ENCODE data around the gene RRP9. TPM values are rescaled to one million over a fixed set of nuclear protein-coding genes. Genes with fewer than 3 reads are reported as not detected.
"Not testable (repeated sequence)": the region's sequence is repeated elsewhere in the genome, so short reads cannot be mapped to it uniquely, and the experiment has no call there.

The RRP9 gene
- total RNA-seq, 2 donors from 2014 or later, result 9.5 to 10.9 TPM

DNA sequence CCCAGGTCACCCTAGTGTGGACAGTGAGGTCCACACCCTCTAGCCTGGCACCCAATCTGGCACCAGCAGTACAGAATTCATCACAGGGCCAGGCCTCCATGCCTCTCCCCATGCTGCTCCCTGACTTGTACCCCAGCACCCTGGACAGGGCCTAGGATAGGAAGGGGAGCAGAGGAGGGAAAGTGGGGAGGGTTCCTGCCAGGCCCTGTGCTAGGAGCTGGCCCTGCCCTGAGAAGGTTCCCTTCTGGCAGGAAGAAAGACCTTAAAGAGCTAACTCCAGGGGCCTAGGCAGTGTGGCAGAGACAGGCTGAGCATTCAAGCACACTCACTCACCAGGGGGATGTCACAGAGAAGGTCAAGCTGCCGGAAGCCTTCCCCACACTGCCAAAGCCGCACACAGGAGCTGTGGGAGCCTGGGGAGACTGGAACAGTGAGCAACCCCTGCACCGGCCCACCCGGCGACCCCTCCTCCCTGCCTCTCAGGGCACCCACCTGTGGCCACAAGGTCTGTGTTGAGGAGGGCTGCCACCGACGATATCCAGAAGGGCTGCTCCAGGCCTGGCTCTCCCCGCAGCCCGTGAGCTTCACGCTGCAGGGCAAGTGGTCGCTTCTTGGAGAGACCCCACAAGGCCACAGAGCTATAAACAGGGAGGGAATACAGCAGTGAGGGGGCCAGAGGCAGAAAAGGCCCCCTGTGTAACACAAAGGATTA is 7.4 kb downstream of the RRP9 start:
- Mint-ChIP-seq H3K4me1 (peaks cover 6% of the 10 kb centered on the region), H3K27ac (no peak overlapping the region), H3K36me3 (ENCODE audit: low read depth) (peaks cover 4% of the 10 kb centered on the region), H3K27me3 (no peaks in the 10 kb centered on the region), H3K4me3 (no peak overlapping the region)
- DNase-seq, result no peak
- no peak for ATAC-seq
- H3K9me3 ChIP-seq (ENCODE audit: control insufficient read depth, low read length, poor library complexity, severe bottlenecking), result no peaks in the 10 kb centered on the region

DNA sequence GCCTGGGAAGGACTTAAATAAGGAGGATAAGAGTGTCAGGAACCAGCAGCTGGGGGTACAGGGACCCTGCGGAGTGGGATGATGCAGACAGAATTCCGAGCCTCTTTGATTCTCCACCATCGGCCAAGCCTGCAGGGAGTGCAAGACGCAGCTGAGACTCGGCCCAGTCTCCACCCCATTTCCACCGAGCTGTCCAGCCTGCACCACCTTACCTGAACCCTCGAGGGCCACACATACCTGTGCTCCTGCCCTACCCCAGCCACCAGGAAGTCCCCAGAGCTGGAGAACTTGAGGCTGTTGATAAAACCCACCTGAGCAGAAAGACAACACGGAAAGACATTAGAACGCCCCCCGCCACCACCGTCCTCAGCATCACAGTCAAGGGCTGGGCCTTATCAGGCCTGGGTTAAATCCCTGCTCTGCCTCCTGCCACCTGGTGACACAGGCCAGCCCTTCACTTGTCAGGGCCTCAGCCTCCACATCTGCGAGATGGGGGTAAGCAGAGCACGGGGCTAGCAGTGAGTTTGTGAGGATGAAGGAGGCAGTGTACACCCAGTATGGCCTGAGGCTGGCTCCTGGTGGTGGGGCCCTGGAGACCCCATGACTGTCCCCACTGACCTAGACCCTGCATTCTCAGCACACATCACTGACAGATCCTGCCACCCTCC is 8.1 kb downstream of the RRP9 start:
- Mint-ChIP-seq H3K27me3 (no peaks in the 10 kb centered on the region), H3K36me3 (ENCODE audit: low read depth) (peaks cover 4% of the 10 kb centered on the region)

GRCh38 chr3:51932471-51933370 is 9.0 kb downstream of the RRP9 start:
- H3K27ac Mint-ChIP-seq, result no peak overlapping the region
- peaks cover 2% of the 10 kb centered on the region for H3K36me3 Mint-ChIP-seq (ENCODE audit: low read depth)
- no peaks in the 10 kb centered on the region for H3K27me3 Mint-ChIP-seq
- H3K9me3 ChIP-seq (ENCODE audit: control insufficient read depth, low read length, poor library complexity, severe bottlenecking), result no peaks in the 10 kb centered on the region
- ATAC-seq (no peak), DNase-seq (no peak)
- no peak overlapping the region for H3K4me3 Mint-ChIP-seq
- H3K4me1 Mint-ChIP-seq, result peaks cover 2% of the 10 kb centered on the region

More for the DNA sequence above, 8.1 kb downstream of the RRP9 start:
- no peak overlapping the region for H3K27ac Mint-ChIP-seq
- DNase-seq, result no peak
- no peaks in the 10 kb centered on the region for H3K9me3 ChIP-seq (ENCODE audit: control insufficient read depth, low read length, poor library complexity, severe bottlenecking)
- peaks cover 3% of the 10 kb centered on the region for H3K4me1 Mint-ChIP-seq
- ATAC-seq, result no peak
- no peak overlapping the region for H3K4me3 Mint-ChIP-seq

DNA sequence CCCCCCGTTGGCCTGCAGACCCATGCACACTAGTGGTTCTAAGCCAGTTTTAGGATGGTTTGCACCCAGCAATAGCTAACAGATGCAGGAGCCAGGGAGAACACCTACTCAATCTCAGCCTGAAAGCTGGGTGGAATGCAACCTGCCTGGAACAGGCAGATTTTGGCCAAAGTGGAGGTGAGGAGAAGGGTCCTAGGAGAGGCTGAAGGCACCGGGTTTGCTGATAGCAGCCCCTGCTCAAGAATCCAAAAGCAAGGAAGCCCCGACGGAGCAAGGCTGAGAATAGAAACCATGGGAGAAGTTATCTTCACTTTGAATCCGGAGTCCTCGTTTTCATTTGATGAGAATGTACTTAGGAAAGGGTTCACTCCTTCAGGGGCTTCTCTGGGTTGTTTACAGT is 9.9 kb downstream of the RRP9 start:
- Mint-ChIP-seq H3K36me3 (ENCODE audit: low read depth) (peaks cover 2% of the 10 kb centered on the region), H3K4me1 (no peaks in the 10 kb centered on the region), H3K4me3 (no peak overlapping the region), H3K27ac (no peak overlapping the region), H3K27me3 (no peaks in the 10 kb centered on the region)
- DNase-seq (no peak), ATAC-seq (no peak)
- H3K9me3 ChIP-seq (ENCODE audit: control insufficient read depth, low read length, poor library complexity, severe bottlenecking), result no peaks in the 10 kb centered on the region

DNA sequence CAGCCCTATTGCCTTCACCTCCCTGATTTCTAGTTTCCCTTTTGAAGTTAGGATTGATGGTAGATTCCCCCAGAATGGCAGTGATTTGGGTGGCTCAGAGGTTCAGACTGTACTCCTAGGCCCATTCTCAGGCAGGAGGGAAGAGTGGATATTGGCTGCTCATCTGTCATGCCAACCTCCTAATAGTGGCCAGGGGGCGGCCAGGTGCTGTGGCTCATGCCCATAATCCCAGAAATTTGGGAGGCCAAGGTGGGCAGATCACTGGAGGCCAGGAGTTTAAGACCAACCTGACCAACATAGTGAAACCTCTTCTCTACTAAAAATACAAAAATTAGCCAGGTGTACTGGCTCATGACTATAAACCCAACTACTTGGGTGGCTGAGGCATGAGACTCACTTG is 11.3 kb downstream of the RRP9 start:
- Mint-ChIP-seq H3K27me3 (no peaks in the 10 kb centered on the region), H3K27ac (no peak overlapping the region), H3K4me1 (no peaks in the 10 kb centered on the region), H3K36me3 (ENCODE audit: low read depth) (peaks cover 2% of the 10 kb centered on the region), H3K4me3 (no peak overlapping the region)
- ATAC-seq (no peak), DNase-seq (no peak)
- H3K9me3 ChIP-seq (ENCODE audit: control insufficient read depth, low read length, poor library complexity, severe bottlenecking), result no peaks in the 10 kb centered on the region

DNA sequence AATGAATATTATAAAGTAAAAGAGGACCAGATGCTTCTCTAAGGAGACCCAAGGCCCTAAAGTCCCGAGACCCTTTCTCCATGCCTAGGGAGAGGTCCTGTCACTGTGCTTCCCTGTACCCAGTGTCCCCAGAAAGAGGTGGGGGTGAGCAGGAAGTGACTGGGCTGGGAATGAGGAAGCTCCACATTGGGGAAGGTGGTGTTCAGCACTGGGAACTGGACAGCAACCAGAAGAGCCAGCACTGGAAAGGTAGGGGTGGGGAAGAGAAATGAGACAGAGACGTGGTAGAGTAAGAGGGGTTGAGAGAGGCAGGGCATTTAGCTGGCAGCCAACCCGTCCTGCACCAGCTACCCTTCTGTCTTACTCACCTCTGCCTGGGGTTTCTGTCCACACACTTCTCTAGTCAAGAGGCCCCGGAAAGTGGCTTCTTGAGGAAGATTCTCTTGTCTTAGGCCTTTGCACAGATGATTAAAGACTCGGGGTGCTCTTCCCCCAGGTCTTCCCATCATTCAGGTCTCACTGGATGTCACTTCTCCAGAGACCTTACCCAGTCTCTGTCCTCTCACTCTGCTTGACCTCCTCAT is 12.2 kb downstream of the RRP9 start:
- Mint-ChIP-seq H3K27ac (no peak overlapping the region), H3K27me3 (no peaks in the 10 kb centered on the region), H3K36me3 (ENCODE audit: low read depth) (peaks cover 2% of the 10 kb centered on the region), H3K4me1 (no peaks in the 10 kb centered on the region), H3K4me3 (no peak overlapping the region)
- DNase-seq (no peak), ATAC-seq (no peak)
- no peaks in the 10 kb centered on the region for H3K9me3 ChIP-seq (ENCODE audit: control insufficient read depth, low read length, poor library complexity, severe bottlenecking)

- not testable (repeated sequence) for H3K4me3 Mint-ChIP-seq; H3K27me3 Mint-ChIP-seq; H3K36me3 Mint-ChIP-seq (ENCODE audit: low read depth); H3K9me3 ChIP-seq (ENCODE audit: control insufficient read depth, low read length, poor library complexity, severe bottlenecking); H3K4me1 Mint-ChIP-seq; DNase-seq; H3K27ac Mint-ChIP-seq; ATAC-seq
These were observed 12.7 kb downstream of the RRP9 start for GRCh38 chr3:51928981-51929380.

DNA sequence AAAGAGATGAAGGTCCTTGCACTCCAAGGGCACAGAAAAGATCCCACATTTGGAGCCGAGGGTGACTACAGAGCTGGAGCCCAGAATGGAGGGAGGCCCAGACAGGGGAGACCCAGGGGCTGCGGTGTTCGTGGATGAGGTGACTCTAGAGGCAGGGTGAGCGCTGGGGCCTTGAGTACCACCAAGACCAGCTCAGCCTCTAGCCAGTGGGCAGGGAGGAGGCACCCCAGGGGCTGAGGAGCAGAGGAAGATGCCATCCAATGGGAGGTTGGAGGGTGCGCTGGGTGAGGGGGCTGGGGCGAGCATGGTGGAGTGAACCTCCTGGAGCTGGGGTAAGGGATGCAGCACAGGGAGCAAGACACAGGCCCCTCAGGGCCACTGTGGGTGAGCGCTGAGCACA is 13.3 kb downstream of the RRP9 start:
- Mint-ChIP-seq H3K27ac (no peak overlapping the region), H3K4me3 (no peak overlapping the region), H3K27me3 (no peaks in the 10 kb centered on the region), H3K4me1 (no peaks in the 10 kb centered on the region), H3K36me3 (ENCODE audit: low read depth) (peaks cover under 1% of the 10 kb centered on the region)
- no peaks in the 10 kb centered on the region for H3K9me3 ChIP-seq (ENCODE audit: control insufficient read depth, low read length, poor library complexity, severe bottlenecking)
- no peak for ATAC-seq
- DNase-seq, result no peak

GRCh38 chr3:51927061-51927977 is 14.4 kb downstream of the RRP9 start:
- Mint-ChIP-seq H3K27me3 (no peaks in the 10 kb centered on the region), H3K36me3 (ENCODE audit: low read depth) (peaks cover under 1% of the 10 kb centered on the region), H3K4me1 (no peaks in the 10 kb centered on the region), H3K27ac (no peak overlapping the region), H3K4me3 (no peak overlapping the region)
- ATAC-seq (no peak), DNase-seq (no peak)
- H3K9me3 ChIP-seq (ENCODE audit: control insufficient read depth, low read length, poor library complexity, severe bottlenecking), result no peaks in the 10 kb centered on the region

DNA sequence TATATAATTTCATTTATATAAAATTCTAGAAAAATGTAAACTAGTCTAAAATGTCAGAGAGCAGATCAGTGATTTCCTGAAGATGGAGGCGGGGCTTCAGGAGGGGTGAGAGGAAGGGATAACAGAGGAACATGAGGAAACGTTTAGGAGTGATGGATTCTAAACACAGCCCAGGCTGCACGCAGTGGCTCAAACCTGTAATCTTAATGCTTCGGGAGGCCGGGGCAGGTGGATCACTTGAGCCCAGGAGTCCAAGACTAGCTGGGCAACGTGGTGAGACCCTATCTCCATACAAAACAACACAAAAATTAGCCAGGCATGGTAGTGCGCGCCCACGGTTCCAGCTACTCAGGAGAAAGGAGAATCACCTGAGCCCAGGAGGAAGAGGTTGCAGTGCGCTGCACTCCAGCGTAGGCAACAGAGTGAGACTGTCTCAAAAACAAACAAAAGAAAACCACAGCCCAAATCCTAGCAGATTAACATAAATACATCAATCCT is 20.6 kb downstream of the RRP9 start:
- Mint-ChIP-seq H3K27ac (peak overlapping the region; percentile 39), H3K27me3 (peaks cover 11% of the 10 kb centered on the region), H3K4me1 (peaks cover 3% of the 10 kb centered on the region), H3K36me3 (ENCODE audit: low read depth) (peaks cover 9% of the 10 kb centered on the region), H3K4me3 (no peak overlapping the region)
- no peaks in the 10 kb centered on the region for H3K9me3 ChIP-seq (ENCODE audit: control insufficient read depth, low read length, poor library complexity, severe bottlenecking)
- DNase-seq (no peak), ATAC-seq (no peak)

- Mint-ChIP-seq H3K36me3 (ENCODE audit: low read depth) (peaks cover 2% of the 10 kb centered on the region), H3K27me3 (peaks cover 11% of the 10 kb centered on the region), H3K27ac (no peak overlapping the region), H3K4me1 (no peaks in the 10 kb centered on the region), H3K4me3 (no peak overlapping the region)
- H3K9me3 ChIP-seq (ENCODE audit: control insufficient read depth, low read length, poor library complexity, severe bottlenecking), result no peaks in the 10 kb centered on the region
- DNase-seq (no peak), ATAC-seq (no peak)
These were observed 25.3 kb downstream of the RRP9 start for GRCh38 chr3:51916418-51916817.

DNA sequence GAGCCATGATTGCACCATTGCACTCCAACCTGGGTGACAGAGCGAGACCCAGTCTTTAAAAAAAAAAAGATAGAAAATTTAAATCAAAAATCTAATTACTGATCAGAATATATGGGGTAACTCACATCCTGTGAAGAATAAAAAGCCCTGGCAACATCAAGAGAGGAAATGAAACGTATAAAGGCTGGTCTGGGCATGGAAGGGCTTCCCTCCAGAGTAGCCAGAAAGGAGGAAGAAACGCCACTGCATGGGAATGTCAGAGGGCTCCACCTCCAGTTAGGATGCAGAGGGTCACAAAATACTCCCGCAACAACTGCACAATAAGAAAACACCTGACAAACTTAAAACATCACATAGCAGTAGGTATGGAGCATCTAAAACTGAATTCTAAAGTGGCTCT is 33.7 kb downstream of the RRP9 start:
- Mint-ChIP-seq H3K27ac (no peak overlapping the region), H3K36me3 (ENCODE audit: low read depth) (no peaks in the 10 kb centered on the region), H3K27me3 (peaks cover 5% of the 10 kb centered on the region), H3K4me1 (no peaks in the 10 kb centered on the region), H3K4me3 (no peak overlapping the region)
- DNase-seq (no peak), ATAC-seq (no peak)
- H3K9me3 ChIP-seq (ENCODE audit: control insufficient read depth, low read length, poor library complexity, severe bottlenecking), result no peaks in the 10 kb centered on the region

Data from T-helper 17 cell (primary cell).